Liver (tissue), 3 donors: Measurements from ENCODE around the gene LPP.

Source experiments
- ATF3 ChIP-seq: IDR thresholded peaks from 2 replicates; pipeline ENCODE4 v1.6.1; 2016; ENCODE audit warnings: antibody characterized with exemption
- CTCF ChIP-seq: fragments of 150-350 bp; IDR thresholded peaks from 2 replicates; pipeline ENCODE4 v1.5.1; 2017; ENCODE audit warnings: improper control_type of control experiment, low read depth, low read length; ENCODE audit not compliant: missing input control
- EGR1 ChIP-seq, 2 donors: IDR thresholded peaks; 2 replicates each; pipeline ENCODE4 v1.6.1; 2016 to 2018; ENCODE audit warnings: antibody characterized with exemption in 2 of 2, low read depth in 2 of 2
- FOXA1 ChIP-seq: IDR thresholded peaks from 2 replicates; pipeline ENCODE4 v1.6.1; 2016; ENCODE audit warnings: antibody characterized with exemption
- GABPA ChIP-seq, 2 donors: IDR thresholded peaks in 1 of 2; conservative IDR thresholded peaks in 1 of 2; 2 replicates each; pipeline ENCODE4 v1.6.1; 2016; ENCODE audit warnings: antibody characterized with exemption in 2 of 2, mild to moderate bottlenecking in 1 of 2, moderate library complexity in 1 of 2
- HNF4G ChIP-seq: IDR thresholded peaks from 2 replicates; pipeline ENCODE4 v1.6.1; 2016; ENCODE audit warnings: antibody characterized with exemption
- JUND ChIP-seq, 2 donors: IDR thresholded peaks; 2 replicates each; pipeline ENCODE4 v1.6.1; 2016; ENCODE audit warnings: antibody characterized with exemption in 2 of 2
- MAX ChIP-seq: IDR thresholded peaks from 2 replicates; pipeline ENCODE4 v1.6.1; 2016; ENCODE audit warnings: antibody characterized with exemption
- RAD21 ChIP-seq, 2 donors: IDR thresholded peaks; 2 replicates each; pipeline ENCODE4 v1.6.1; 2016; ENCODE audit warnings: antibody characterized with exemption in 2 of 2, mild to moderate bottlenecking in 2 of 2
- REST ChIP-seq: IDR thresholded peaks from 2 replicates; pipeline ENCODE4 v1.6.1; 2016; ENCODE audit warnings: antibody characterized with exemption, mild to moderate bottlenecking
- RXRA ChIP-seq, 2 donors: IDR thresholded peaks; 2 replicates each; pipeline ENCODE4 v1.6.1; 2017 to 2018; ENCODE audit warnings: antibody characterized with exemption in 2 of 2, mild to moderate bottlenecking in 1 of 2
- TAF1 ChIP-seq: conservative IDR thresholded peaks from 2 replicates; pipeline ENCODE4 v1.6.1; 2016; ENCODE audit warnings: antibody characterized with exemption, mild to moderate bottlenecking
- YY1 ChIP-seq: IDR thresholded peaks from 2 replicates; pipeline ENCODE4 v1.6.1; 2016; ENCODE audit warnings: antibody characterized with exemption, mild to moderate bottlenecking
- donor health status: healthy.
- donor health status: healthy.

GRCh38 chr3:188106454-188106853 lies 47.5 kb upstream of the LPP start:
- no peak for TF ChIP-seq CTCF
- TF ChIP-seq TAF1, result no peak
- TF ChIP-seq RAD21 (IDR thresholded peaks at IDR 0.05), result no peak
- no peak for TF ChIP-seq JUND (IDR thresholded peaks at IDR 0.05)
- no peak for TF ChIP-seq MAX
- TF ChIP-seq HNF4G, result no peak
- TF ChIP-seq REST, result no peak
- no peak for TF ChIP-seq RXRA (IDR thresholded peaks at IDR 0.05)
- TF ChIP-seq ATF3, result no peak
- TF ChIP-seq FOXA1, result no peak
- TF ChIP-seq EGR1 (IDR thresholded peaks at IDR 0.05; ENCODE audit: low read depth in 2 of 2), result no peak
- no peak for TF ChIP-seq YY1
- TF ChIP-seq GABPA (IDR thresholded peaks at IDR 0.05 in 1 of 2, conservative IDR thresholded peaks at IDR 0.05 in 1 of 2), result no peak
